Bronchial epithelial cell (primary cell): Measurements from ENCODE around the gene SMIM45.

Experiments used
- DNase-seq: peaks from one replicate; pipeline ENCODE4 v3.0.0-alpha.2; 2010; ENCODE audit warnings: low read depth
- FAIRE-seq: peaks from 2 replicates; lab custom pipeline; 2011; peaks lifted over from hg19 to GRCh38; lab: Jason Lieb, UNC
- H3K27me3 ChIP-seq: 2 replicates; pipeline ENCODE4 v1.5.1; 2011; ENCODE audit warnings: low read length; ENCODE audit not compliant: control insufficient read depth, insufficient read depth
- H3K36me3 ChIP-seq: 2 replicates; pipeline ENCODE4 v1.5.1; 2011; ENCODE audit warnings: low read length; ENCODE audit not compliant: control insufficient read depth, insufficient read depth
- H3K4me3 ChIP-seq: 2 replicates; pipeline ENCODE4 v1.5.1; 2011; ENCODE audit warnings: mild to moderate bottlenecking, low read depth, low read length, control low read depth
- TF ChIP-seq, protein P1 (sequence below): IDR thresholded peaks from 2 replicates; pipeline ENCODE4 v1.5.1; 2011; ENCODE audit warnings: mild to moderate bottlenecking, moderate library complexity, low read length, control low read depth, inconsistent platforms; ENCODE audit not compliant: insufficient read depth, severe bottlenecking

SMIM45 gene

DNA sequence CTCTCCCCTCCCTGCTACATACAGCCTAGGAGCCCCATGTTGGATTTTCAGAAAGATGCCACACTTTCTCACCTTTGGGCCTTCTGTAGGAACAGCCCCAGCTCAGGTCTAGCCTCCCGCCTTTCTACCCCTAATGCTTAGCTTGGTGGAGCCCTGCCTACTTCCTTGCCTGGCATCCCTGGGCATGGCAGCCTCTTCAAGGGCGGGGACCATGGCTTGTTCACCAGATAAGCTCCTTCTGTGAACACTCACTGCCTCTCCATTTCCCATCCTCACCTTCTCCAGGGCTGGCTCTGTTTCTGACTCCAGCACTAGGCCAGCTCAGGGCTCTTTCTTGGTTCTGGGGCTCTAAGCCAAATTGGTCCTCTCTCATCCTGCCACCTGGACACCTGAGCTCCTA, 18.7 kb downstream of the SMIM45 start:
- DNase-seq (no peak), FAIRE-seq (no peak)
- Histone ChIP-seq H3K36me3 (no peaks in the 10 kb centered on the region), H3K27me3 (peaks cover 8% of the 10 kb centered on the region), H3K4me3 (no peak overlapping the region)
- TF ChIP-seq, protein P1, sequence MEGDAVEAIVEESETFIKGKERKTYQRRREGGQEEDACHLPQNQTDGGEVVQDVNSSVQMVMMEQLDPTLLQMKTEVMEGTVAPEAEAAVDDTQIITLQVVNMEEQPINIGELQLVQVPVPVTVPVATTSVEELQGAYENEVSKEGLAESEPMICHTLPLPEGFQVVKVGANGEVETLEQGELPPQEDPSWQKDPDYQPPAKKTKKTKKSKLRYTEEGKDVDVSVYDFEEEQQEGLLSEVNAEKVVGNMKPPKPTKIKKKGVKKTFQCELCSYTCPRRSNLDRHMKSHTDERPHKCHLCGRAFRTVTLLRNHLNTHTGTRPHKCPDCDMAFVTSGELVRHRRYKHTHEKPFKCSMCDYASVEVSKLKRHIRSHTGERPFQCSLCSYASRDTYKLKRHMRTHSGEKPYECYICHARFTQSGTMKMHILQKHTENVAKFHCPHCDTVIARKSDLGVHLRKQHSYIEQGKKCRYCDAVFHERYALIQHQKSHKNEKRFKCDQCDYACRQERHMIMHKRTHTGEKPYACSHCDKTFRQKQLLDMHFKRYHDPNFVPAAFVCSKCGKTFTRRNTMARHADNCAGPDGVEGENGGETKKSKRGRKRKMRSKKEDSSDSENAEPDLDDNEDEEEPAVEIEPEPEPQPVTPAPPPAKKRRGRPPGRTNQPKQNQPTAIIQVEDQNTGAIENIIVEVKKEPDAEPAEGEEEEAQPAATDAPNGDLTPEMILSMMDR, result no peak

DNA sequence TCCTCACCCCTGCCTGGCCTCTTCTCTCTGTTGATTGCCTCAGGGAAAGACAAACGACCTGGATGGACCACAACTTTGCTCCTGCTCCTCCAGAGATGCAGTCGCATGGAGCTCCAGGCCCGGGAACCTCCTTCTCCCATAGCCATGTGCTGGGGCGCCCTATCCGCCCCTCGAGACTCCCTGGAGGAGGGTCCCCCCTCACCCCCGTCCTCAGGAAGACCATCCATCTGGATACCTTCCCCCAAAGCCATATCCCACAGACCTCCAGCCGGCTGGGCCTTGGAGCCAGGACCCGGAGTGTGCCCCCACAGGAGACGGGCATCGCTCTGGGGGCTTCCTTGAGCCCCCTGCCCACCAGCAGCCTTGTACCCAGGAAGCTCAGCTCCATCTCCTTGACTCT, 19.5 kb downstream of the SMIM45 start:
- FAIRE-seq (no peak), DNase-seq (no peak)
- Histone ChIP-seq H3K27me3 (peaks cover 12% of the 10 kb centered on the region), H3K36me3 (no peaks in the 10 kb centered on the region), H3K4me3 (no peak overlapping the region)
- TF ChIP-seq, protein P1, result no peak

GRCh38 chr22:41974691-41975290, 22.8 kb downstream of the SMIM45 start:
- FAIRE-seq, result no peak
- TF ChIP-seq, protein P1, result no peak
- Histone ChIP-seq H3K4me3 (no peak overlapping the region), H3K36me3 (no peaks in the 10 kb centered on the region), H3K27me3 (peaks cover 25% of the 10 kb centered on the region)
- DNase-seq, result peak; percentile 21

GRCh38 chr22:41975299-41976069, 23.5 kb downstream of the SMIM45 start:
- Histone ChIP-seq H3K36me3 (no peaks in the 10 kb centered on the region), H3K27me3 (peaks cover 26% of the 10 kb centered on the region)
- no peak for FAIRE-seq

DNA sequence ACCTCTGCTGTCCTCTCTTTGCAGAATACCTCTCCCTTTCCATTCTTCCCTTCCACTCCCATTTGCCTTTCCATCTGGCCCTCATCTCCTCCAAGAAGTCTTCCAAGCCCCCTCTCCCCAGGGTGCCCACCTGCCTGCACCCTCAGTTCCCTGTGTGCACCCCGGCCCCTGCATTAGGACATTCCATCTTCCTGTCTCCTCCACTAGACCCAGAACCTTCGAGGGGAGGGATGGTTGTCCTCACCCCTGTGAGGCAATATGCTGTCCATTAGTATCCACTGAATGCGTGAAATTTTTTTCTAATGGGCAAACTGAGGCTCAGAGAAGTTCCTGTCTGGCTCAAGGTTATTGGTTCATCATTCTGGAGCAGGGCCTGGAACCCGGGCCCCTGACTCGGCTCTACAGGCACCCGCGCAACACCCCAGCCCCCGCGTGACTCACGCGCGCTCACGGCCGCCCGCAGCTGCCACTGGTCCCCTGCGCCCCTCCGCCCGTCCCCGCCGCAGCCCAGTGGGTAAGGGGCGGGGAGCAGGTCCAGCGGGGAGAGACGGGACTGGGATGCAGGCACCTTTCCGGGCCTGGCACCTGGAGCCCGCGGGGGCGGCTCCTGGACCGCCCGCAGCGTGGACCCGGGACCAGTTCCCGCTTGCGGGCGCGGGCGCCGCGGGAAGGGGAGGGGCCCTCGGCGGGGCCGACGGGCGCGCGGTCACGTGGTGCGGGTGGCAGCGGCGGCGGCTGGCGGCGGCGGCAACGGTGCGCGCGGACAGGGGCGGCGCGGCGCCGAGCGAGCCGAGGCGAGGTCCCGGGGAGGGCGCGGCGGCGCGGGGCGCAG, 24.3 kb downstream of the SMIM45 start:
- H3K4me3 ChIP-seq, result peak overlapping the region; percentile 26
- H3K36me3 ChIP-seq, result no peaks in the 10 kb centered on the region
- FAIRE-seq (no peak), DNase-seq (no peak)
- TF ChIP-seq, protein P1, result no peak
- peaks cover 27% of the 10 kb centered on the region for H3K27me3 ChIP-seq

More at GRCh38 chr22:41975299-41976069, 23.5 kb downstream of the SMIM45 start:
- TF ChIP-seq, protein P1, result no peak
- DNase-seq, result no peak
- H3K4me3 ChIP-seq, result no peak overlapping the region
